ENCODE results near the gene APOL5.
"Not testable (repeated sequence)": the region's sequence is repeated elsewhere in the genome, so short reads cannot be mapped to it uniquely, and the experiment has no call there.

The APOL5 gene

GRCh38 chr22:35711336-35711735 is 6.3 kb upstream of the APOL5 start:
- no peak for DNase-seq (ENCODE audit: low spot score)

DNA sequence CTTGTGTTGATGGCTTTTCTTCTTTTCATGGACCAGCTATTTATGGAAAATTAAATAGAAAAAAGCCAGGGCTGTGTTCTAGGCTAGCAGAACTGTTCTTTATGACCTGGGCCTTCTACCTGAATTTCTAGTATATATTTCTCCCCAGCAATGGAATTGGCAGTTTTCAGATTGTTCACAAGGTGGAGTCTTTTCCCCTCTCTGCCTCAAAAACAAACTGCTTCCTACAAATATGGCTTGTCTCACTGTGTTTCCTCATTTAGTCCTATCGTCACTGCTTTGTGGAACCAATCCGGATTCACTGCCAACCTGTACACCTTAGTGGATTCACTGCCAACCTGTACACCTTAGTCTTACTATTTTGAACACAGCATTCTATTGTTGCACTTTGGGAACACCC is 5.0 kb upstream of the APOL5 start:
- no peak for DNase-seq (ENCODE audit: low spot score)

DNA sequence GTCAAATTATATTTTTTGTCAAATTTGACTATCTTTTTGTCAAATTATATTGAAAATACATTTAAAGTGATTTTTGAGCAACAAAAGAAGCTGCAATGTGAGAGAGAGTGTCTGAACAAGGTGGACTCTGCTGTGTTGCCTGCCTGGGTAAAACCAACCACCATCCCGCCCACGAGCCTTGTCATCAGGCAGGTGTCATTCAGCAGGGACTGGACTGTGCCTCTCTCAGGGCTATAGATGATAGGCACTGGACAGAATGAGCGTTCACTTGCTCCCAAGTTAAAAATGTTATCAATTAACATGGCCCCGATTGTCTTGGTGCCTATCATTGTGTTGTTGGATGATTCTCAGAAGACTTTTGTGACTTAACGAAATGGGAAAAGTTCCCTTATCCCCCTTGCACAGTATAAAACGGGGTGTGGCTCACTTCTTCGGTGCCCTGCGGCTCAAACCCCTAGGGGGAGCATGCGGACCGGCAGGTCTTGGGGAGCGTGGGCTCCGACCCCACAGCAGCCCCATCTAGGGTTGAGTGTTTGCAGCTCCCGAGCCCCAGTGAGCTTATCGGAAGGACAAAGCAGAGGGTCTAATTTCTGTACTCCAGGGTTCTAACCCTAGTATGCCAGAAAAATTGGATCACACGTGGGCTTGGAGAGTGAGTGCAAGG is 1.7 kb downstream of the APOL5 start:
- no peak for DNase-seq (ENCODE audit: low spot score)

DNA sequence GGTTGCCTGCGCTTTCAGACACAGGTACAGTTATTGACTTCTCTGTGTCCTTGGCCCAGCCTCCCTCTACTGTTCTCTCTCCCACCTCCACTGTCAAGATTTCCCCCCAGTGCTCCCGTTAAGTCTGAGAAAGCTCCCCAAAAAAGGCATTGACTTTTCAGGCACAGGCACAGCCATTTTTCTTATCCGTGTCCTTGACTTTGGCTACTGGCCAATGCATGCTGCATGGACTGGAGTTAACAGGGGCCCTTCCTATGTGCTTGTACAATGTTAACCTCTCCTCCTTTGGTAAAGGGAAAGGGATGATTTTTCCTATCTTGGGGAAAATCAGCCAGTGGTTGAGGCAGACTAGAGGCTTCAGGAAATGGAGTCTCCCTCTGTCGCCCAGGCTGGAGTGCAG is 4.3 kb downstream of the APOL5 start:
- no peak for DNase-seq (ENCODE audit: low spot score)

DNA sequence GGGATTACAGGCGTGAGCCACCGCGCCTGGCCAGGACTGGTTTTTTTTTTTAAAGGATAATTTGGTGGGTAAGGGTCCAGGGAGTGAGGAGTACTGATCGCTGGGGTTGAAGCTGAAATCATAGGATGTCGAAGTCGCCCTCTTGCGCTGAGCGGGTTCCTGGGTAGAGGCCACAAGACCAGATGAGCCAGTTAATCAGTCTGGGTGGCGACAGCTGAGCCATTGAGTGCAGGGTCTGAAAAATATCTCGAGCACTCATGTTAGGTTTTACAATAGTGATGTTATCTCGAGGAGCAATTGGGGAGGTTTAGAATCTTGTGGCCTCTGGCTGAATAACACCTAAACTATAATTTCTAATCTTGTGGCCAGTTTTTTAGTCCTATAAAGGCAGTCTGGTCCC is 7.8 kb downstream of the APOL5 start:
- no peak for DNase-seq (ENCODE audit: low spot score)

DNA sequence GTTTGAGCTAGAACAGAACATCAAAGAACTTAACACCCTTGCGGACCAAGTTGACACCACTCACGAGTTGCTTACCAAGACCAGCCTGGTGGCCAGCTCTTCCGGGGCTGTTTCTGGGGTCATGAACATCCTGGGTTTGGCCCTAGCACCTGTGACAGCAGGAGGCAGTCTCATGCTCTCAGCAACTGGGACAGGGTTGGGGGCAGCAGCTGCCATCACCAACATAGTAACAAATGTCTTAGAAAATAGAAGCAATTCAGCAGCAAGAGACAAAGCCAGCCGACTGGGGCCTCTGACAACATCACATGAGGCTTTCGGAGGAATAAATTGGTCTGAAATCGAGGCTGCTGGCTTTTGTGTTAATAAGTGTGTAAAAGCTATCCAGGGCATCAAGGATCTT is 8.7 kb downstream of the APOL5 start:
- no peak for DNase-seq (ENCODE audit: low spot score)

DNA sequence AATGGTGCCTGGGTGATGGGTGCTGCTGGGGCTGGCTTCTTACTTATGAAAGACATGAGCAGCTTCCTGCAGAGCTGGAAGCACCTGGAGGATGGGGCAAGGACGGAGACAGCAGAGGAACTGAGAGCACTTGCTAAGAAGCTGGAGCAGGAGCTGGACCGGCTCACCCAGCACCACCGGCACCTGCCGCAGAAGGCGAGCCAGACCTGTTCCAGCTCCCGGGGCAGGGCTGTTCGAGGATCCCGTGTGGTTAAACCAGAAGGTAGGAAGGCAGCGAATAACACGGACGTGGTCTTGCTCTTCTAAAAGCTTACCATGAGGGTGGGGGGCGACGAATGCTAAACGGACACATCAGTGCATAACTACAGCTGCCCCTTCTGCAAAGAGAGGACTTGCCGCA is 9.3 kb downstream of the APOL5 start:
- no peak for DNase-seq (ENCODE audit: low spot score)

DNA sequence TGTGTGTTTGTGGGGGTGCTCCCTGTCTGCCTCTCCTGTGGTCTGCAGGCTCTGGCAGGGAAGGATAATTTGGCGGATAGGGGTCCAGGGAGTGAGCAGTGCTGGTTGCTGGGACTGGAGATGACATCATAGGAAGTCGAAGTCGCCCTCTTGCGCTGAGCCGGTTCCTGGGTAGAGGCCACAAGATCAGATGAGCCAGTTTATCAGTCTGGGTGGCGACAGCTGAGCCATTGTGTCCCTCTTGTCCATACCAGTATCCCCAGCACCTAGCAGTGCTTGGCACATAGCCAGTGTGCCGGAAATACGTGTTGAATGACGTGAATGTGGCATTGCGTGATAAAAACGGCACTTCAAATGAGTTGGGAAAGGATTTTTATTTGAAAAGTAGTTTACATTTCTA is 9.8 kb downstream of the APOL5 start:
- DNase-seq (ENCODE audit: low spot score) = no peak

DNA sequence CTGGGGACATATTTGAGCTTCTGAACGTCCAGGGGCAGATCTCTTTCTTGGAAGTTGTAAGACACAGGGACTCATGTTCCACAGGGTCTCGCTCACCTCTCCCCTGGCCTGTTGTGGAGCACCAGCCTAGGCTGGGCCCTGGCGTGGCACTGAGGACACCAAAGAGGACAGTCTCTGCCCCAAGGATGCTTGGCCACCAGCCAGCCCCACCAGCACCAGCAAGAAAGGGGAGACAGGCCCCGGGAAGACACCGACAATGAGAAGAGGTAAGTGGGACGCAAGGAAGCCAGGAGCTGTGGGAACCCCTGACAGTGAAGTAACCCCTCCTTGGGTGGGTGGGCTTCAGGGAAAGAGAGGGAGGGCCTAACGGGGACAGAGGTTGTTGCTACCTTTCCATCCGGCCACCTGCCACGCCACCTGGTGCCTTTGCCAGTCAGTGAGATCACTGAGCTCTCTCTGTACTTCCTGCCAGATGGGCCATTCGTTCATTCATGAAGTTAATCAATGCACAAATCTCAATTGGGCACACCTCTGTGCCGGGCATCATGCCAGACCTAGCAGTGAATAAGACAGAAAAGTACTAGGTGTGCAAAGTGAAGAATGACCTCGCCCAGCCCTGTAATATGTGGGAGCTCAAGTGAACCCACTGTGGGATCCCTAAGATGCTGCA is 11.1 kb downstream of the APOL5 start:
- DNase-seq (ENCODE audit: low spot score) = no peak

DNA sequence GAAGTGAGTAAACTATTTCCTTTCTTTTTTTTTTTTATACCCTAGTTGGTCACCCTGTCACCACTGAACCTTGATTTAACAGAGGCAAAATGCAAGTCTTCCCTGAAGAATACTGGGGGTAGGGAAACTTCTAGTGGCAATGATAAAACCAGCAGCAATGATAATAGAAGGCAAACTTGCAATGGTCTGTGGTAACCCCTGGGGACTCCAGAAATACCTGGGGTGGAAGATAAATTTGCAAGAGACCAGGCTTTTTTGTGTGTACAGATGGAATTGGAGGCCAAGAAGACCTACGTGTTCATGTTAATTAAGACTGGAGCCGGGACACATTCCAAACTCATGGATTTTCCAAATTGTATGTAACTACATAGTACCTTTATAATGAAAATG is 11.6 kb downstream of the APOL5 start:
- no peak for DNase-seq (ENCODE audit: low spot score)

DNA sequence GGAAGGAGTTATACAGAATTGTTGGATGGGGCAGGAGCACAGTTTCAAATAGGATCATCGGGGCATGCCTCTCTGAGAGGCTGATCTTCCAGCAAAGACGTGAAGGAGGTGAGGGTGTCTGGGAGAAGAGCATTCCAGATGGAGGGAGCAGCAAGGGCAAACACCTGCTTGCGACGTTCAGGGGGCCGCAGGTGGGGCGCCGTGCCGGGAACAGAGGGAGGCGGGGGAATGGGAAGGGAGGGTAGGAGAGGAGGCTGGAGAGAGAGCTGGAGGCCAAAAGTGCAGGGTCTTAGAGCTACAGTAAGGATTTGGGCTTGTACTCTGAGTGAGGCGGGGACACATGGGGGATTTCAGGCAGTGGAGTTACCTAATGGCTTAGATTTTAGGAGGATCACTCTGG is 13.6 kb downstream of the APOL5 start:
- no peak for DNase-seq (ENCODE audit: low spot score)

GRCh38 chr22:35732116-35732515 is 14.4 kb downstream of the APOL5 start:
- no peak for DNase-seq (ENCODE audit: low spot score)

DNA sequence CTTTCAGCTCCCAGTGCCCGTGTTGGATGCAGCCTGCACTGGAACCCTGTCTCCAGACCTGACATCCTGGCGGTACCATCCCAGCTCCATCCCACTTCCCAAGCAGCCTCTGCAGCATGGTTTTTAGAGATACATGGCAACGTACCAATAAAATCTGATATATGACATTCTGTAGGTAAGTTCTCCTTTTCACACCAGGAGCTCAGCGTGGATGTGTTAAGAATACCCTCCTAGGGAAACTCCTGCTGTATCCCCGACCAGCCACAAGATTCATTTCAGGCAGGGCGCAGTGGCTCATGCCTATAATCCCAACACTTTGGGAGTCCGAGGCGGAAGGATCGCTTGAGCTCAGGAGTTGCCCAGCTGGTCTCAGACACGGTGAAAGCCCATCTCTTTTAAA is 15.4 kb downstream of the APOL5 start:
- DNase-seq (ENCODE audit: low spot score) = no peak

- DNase-seq (ENCODE audit: low spot score) = no peak
These were observed 16.3 kb downstream of the APOL5 start for GRCh38 chr22:35733791-35734516.

- no peak for DNase-seq (ENCODE audit: low spot score)
These were observed 16.8 kb downstream of the APOL5 start for GRCh38 chr22:35734517-35734827.

GRCh38 chr22:35735542-35735941 is 17.9 kb downstream of the APOL5 start:
- no peak for DNase-seq (ENCODE audit: low spot score)

GRCh38 chr22:35736166-35736565 is 18.5 kb downstream of the APOL5 start:
- DNase-seq (ENCODE audit: low spot score) = no peak

DNA sequence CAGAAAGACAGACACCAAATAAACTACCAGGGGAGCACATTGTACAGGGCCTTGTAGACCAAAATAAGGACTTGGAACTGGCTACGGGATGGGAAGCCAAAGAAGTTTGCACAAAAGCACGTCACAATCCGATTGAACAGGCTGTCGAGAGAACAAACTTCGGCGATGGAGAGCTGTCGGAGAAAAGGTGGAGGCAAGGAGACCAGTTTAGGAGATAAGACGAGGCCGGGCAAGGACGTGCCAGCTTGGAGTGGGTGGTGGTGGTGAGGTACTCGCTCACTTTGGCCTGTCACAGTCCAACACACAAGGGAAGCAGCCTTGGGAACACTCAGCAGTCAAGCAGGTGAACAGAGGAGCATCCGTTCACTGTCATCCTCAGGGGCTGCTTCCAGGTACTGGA is 19.0 kb downstream of the APOL5 start:
- no peak for DNase-seq (ENCODE audit: low spot score)

DNA sequence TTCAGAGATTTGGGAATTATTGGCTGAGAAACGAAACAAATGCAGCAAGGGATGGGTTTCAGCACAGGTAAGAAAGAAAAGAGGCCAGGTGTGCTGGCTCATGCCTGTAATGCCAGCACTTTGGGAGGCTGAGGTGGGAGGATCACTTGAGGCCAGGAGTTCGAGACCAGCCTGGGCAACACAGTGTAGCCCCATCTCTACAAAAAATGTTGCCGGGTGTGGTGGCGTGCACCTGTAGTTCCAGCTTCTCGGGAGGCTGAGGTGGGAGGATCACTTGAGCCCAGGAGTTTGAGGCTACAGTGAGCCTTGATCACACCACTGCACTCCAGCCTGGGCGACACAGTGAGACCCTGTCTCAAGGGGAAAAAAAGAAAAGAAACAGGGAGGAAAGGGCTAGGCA is 20.2 kb downstream of the APOL5 start:
- DNase-seq (ENCODE audit: low spot score) = not testable (repeated sequence)

GRCh38 chr22:35739076-35739930 is 21.6 kb downstream of the APOL5 start:
- DNase-seq (ENCODE audit: low spot score) = peak; percentile 30

- no peak for DNase-seq (ENCODE audit: low spot score)
These were observed 22.3 kb downstream of the APOL5 start for GRCh38 chr22:35739931-35740380.

DNA sequence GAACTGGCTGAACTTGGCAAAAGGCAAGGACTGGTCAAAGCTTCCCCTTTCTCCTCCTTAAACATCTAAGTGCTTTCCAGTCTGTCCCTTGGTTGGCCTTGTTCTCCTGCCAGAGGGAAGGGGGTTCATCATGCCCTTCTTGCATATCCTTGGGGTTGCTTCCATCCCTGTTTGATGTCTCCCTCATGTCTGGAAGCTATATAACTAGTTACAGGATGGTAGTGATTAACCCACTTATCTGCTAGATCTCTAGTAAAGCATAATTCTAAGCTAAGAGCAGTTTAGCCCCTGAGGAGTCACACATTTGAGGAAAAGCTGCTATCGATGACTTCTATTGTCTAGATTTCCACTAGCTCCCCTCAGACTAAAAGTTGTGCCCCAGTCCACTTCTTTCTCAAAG is 22.9 kb downstream of the APOL5 start:
- DNase-seq (ENCODE audit: low spot score) = no peak
